ENCODE measurements around the gene IGDCC3.

GRCh38 chr15:65328506-65329287 lies 49.1 kb downstream of the IGDCC3 start:
- TF ChIP-seq CTCF (IDR thresholded peaks at IDR 0.05; ENCODE audit: insufficient read depth, low read length, poor library complexity, severe bottlenecking) = no peak
- TF ChIP-seq EZH2phosphoT487 (conservative IDR thresholded peaks at IDR 0.05; ENCODE audit: low read length) = no peak
